ENCODE results near the gene HSD17B14. TPM values are rescaled to one million over a fixed set of nuclear protein-coding genes. Genes with fewer than 3 reads are reported as not detected.
A peak's percentile ranks its signal among the peaks of the same experiment; 100 is the strongest.
"Not testable (repeated sequence)": the region's sequence is repeated elsewhere in the genome, so short reads cannot be mapped to it uniquely, and the experiment has no call there.

The HSD17B14 gene
- 1 to 10 TPM in 1 of 2 experiments, under 1 TPM in 1; 0.62 to 1.1 TPM for total RNA-seq
- polyA plus RNA-seq: 1 to 10 TPM in 1 of 3 donors, under 1 TPM in 1, not detected in 1; 0.83 to 1.7 TPM
- 0.15 to 1.4 (median 0.37) reads per million in 6 experiments for total RNA-seq

GRCh38 chr19:48836089-48837017, at the start of gene HSD17B14:
Gene HSD17B14, minus strand, starts transcription at chr19:48836491. Its CDS starts 80 bp downstream, at chr19:48836411.
- H3K36me3 Mint-ChIP-seq: peaks cover 0 to 5% (median 0%) of the 10 kb centered on the region in 3 donors
- H3K4me1 Mint-ChIP-seq: peaks cover 17 to 31% (median 23%) of the 10 kb centered on the region in 4 donors
- ATAC-seq (peak; percentile 8 to 26), DNase-seq (no peak)
- no peaks in the 10 kb centered on the region for H3K9me3 Mint-ChIP-seq
- H3K27ac Mint-ChIP-seq: peak within 1 kb of the TSS; percentile 76 to 95 (median 89)
- POLR2A ChIA-PET: interaction anchor here (0.9 to 4.7 kb wide), 7 partner anchors 13 to 472 kb away, joined by 3 to 21 read pairs (median 3); partner anchors contain the start of genes CA11, FTL, SYNGR4 and TMEM143
- H3K4me3 Mint-ChIP-seq: peak within 1 kb of the TSS; percentile 79 to 94 (median 90)
- H3K27me3 Mint-ChIP-seq: peaks cover 0 to 2% (median 0%) of the 10 kb centered on the region in 5 donors

GRCh38 chr19:48883726-48884125, 47.4 kb upstream of the HSD17B14 start:
- ATAC-seq (no peak), DNase-seq (no peak)
- Mint-ChIP-seq H3K27me3 (no peaks in the 10 kb centered on the region), H3K27ac (peak overlapping the region in 1 of 10 donors; percentile 86), H3K4me3 (no peak overlapping the region), H3K36me3 (peaks cover 0 to 2% (median 0%) of the 10 kb centered on the region in 3 donors), H3K4me1 (peaks cover 0 to 1% (median under 1%) of the 10 kb centered on the region in 4 donors), H3K9me3 (no peaks in the 10 kb centered on the region)
- POLR2A ChIA-PET: no interaction called here

- POLR2A ChIA-PET: interaction anchor here (0.5 to 1.3 kb wide), 2 partner anchors 10 to 242 kb away, joined by 5 read pairs; partner anchors contain the start of gene PPP1R15A
- H3K36me3 Mint-ChIP-seq: peaks cover 0 to 15% (median 0%) of the 10 kb centered on the region in 3 donors
- H3K4me3 Mint-ChIP-seq: no peak overlapping the region
- peak; percentile 30 to 36 for ATAC-seq
- H3K27ac Mint-ChIP-seq: peak overlapping the region in 2 of 10 donors; percentile 53 to 86
- peaks cover 0 to 8% (median 2%) of the 10 kb centered on the region in 4 donors for H3K4me1 Mint-ChIP-seq
- H3K27me3 Mint-ChIP-seq: no peaks in the 10 kb centered on the region
- DNase-seq: peak in 2 of 10 donors; percentile 22 to 29
- no peaks in the 10 kb centered on the region for H3K9me3 Mint-ChIP-seq
These were observed 45.7 kb upstream of the HSD17B14 start for GRCh38 chr19:48881741-48882657.

GRCh38 chr19:48879696-48880095, 43.4 kb upstream of the HSD17B14 start:
- not testable (repeated sequence) for H3K9me3 Mint-ChIP-seq, ATAC-seq, H3K27me3 Mint-ChIP-seq, H3K4me3 Mint-ChIP-seq, DNase-seq
- peak overlapping the region in 3 of 10 donors; percentile 26 to 100 (median 56) for H3K27ac Mint-ChIP-seq
- H3K36me3 Mint-ChIP-seq: peaks cover 0 to 32% (median 0%) of the 10 kb centered on the region in 3 donors
- peaks cover 5 to 26% (median 16%) of the 10 kb centered on the region in 4 donors for H3K4me1 Mint-ChIP-seq
- POLR2A ChIA-PET: interaction anchor here (1.3 to 1.6 kb wide), 2 partner anchors 21 to 37 kb away, joined by 5 to 8 read pairs; partner anchors contain the start of gene NUCB1

GRCh38 chr19:48879025-48879637, 42.8 kb upstream of the HSD17B14 start:
- no peaks in the 10 kb centered on the region for H3K9me3 Mint-ChIP-seq
- DNase-seq (no peak), ATAC-seq (no peak)
- H3K36me3 Mint-ChIP-seq: peaks cover 0 to 37% (median 4%) of the 10 kb centered on the region in 3 donors
- H3K4me3 Mint-ChIP-seq: no peak overlapping the region
- POLR2A ChIA-PET: interaction anchor here (0.6 to 1.6 kb wide), 5 partner anchors 21 to 90 kb away, joined by 4 to 8 read pairs (median 5); partner anchors contain the start of gene NUCB1
- no peaks in the 10 kb centered on the region for H3K27me3 Mint-ChIP-seq
- H3K27ac Mint-ChIP-seq: peak overlapping the region in 2 of 10 donors; percentile 49 to 100
- H3K4me1 Mint-ChIP-seq: peaks cover 9 to 32% (median 22%) of the 10 kb centered on the region in 4 donors

GRCh38 chr19:48878196-48879024, 42.1 kb upstream of the HSD17B14 start:
- Mint-ChIP-seq H3K36me3 (peaks cover 0 to 44% (median 5%) of the 10 kb centered on the region in 3 donors), H3K9me3 (no peaks in the 10 kb centered on the region), H3K27me3 (no peaks in the 10 kb centered on the region), H3K4me3 (peak overlapping the region in 1 of 10 donors; percentile 7), H3K27ac (peak overlapping the region in 5 of 10 donors; percentile 24 to 100 (median 52)), H3K4me1 (peaks cover 16 to 39% (median 29%) of the 10 kb centered on the region in 4 donors)
- POLR2A ChIA-PET: interaction anchor here (0.6 to 0.7 kb wide), 4 partner anchors 33 to 91 kb away, joined by 4 to 7 read pairs (median 4); no protein-coding TSS in a partner anchor
- DNase-seq (peak in 1 of 10 donors; percentile 39), ATAC-seq (peak in 1 of 2 donors; percentile 4)

GRCh38 chr19:48877855-48878195, 41.5 kb upstream of the HSD17B14 start:
- Mint-ChIP-seq H3K4me1 (peaks cover 22 to 44% (median 35%) of the 10 kb centered on the region in 4 donors), H3K4me3 (peak overlapping the region in 2 of 10 donors; percentile 7 to 22), H3K36me3 (peaks cover 0 to 48% (median 7%) of the 10 kb centered on the region in 3 donors), H3K27me3 (no peaks in the 10 kb centered on the region), H3K27ac (peak overlapping the region in 4 of 10 donors; percentile 38 to 100 (median 66)), H3K9me3 (no peaks in the 10 kb centered on the region)
- POLR2A ChIA-PET: no interaction called here
- no peak for DNase-seq
- ATAC-seq: no peak

GRCh38 chr19:48876043-48876981, 40.0 kb upstream of the HSD17B14 start:
- H3K9me3 Mint-ChIP-seq, ATAC-seq, H3K27me3 Mint-ChIP-seq: not testable (repeated sequence)
- peak overlapping the region; percentile 7 to 100 (median 99) for H3K27ac Mint-ChIP-seq
- POLR2A ChIA-PET: interaction anchor here (2.0 to 2.4 kb wide), 3 partner anchors 21 to 78 kb away, joined by 9 to 10 read pairs (median 9); partner anchors contain the start of genes BAX and NUCB1
- H3K4me3 Mint-ChIP-seq: peak overlapping the region in 9 of 10 donors; percentile 8 to 100 (median 64)
- H3K36me3 Mint-ChIP-seq: peaks cover 0 to 52% (median 7%) of the 10 kb centered on the region in 3 donors
- H3K4me1 Mint-ChIP-seq: peaks cover 29 to 48% (median 43%) of the 10 kb centered on the region in 4 donors
- DNase-seq: peak in 4 of 10 donors; percentile 22 to 74 (median 50)

GRCh38 chr19:48874303-48875135, 38.2 kb upstream of the HSD17B14 start:
- ATAC-seq (peak; percentile 0 to 2), DNase-seq (peak in 4 of 10 donors; percentile 37 to 57 (median 44))
- H3K9me3 Mint-ChIP-seq: no peaks in the 10 kb centered on the region
- POLR2A ChIA-PET: interaction anchor here (0.5 to 3.5 kb wide), 11 partner anchors 12 to 442 kb away, joined by 3 to 28 read pairs (median 5); partner anchors contain the start of genes FTL and NUCB1
- peak overlapping the region; percentile 62 to 100 (median 98) for H3K4me3 Mint-ChIP-seq
- peak overlapping the region; percentile 94 to 100 (median 100) for H3K27ac Mint-ChIP-seq
- H3K27me3 Mint-ChIP-seq: peaks cover 0 to 5% (median 0%) of the 10 kb centered on the region in 5 donors
- peaks cover 29 to 48% (median 43%) of the 10 kb centered on the region in 4 donors for H3K4me1 Mint-ChIP-seq
- peaks cover 0 to 50% (median 7%) of the 10 kb centered on the region in 3 donors for H3K36me3 Mint-ChIP-seq

All from naive thymus-derived CD8-positive, alpha-beta T cell (primary cell).